Adrenal gland (tissue), 12 donors: ENCODE results near the gene PFKFB2. TPM values are rescaled to one million over a fixed set of nuclear protein-coding genes. Genes with fewer than 3 reads are reported as not detected.

Experiments
- DNase-seq, 7 donors: peaks; one replicate each; pipeline ENCODE4 v3.0.0-alpha.2; 2019 to 2020
- H3K27ac ChIP-seq, 5 donors: fragments of 200-600 bp; sonication (generic) in 4 of 5; 1 replicate in 3 of 5; 2 replicates in 2 of 5; pipeline versions ENCODE4 v1.5.1 to v1.8.0; 2016 to 2020; ENCODE audit warnings: mild to moderate bottlenecking in 1 of 5
- H3K27me3 ChIP-seq: fragments of 200-600 bp; 2 replicates; pipeline ENCODE4 v1.8.0; 2021
- H3K36me3 ChIP-seq, 2 donors: fragments of 200-600 bp; replicated peaks in 1 of 2; 1 replicate in 1 of 2; 2 replicates in 1 of 2; pipeline versions ENCODE4 v1.5.1 to v1.8.0; 2018 to 2022
- H3K4me1 ChIP-seq, 2 donors: fragments of 200-600 bp; replicated peaks in 1 of 2; 1 replicate in 1 of 2; 2 replicates in 1 of 2; pipeline versions ENCODE4 v1.5.1 to v1.8.0; 2018 to 2021
- H3K4me3 ChIP-seq, 4 donors: fragments of 200-600 bp; sonication (generic) in 3 of 4; one replicate each; pipeline ENCODE4 v1.5.1; 2016 to 2018
- H3K9me3 ChIP-seq, 3 donors: fragments of 200-600 bp; sonication (generic) in 1 of 3; replicated peaks in 1 of 3; 1 replicate in 2 of 3; 2 replicates in 1 of 3; pipeline versions ENCODE4 v1.5.1 to v1.8.0; 2016 to 2021
- CTCF ChIP-seq, 6 experiments: fragments of 450-650 bp in 4 of 6; fragments of 200-600 bp in 2 of 6; sonication (generic) in 1 of 6; IDR thresholded peaks; 1 replicate in 5 of 6; 2 replicates in 1 of 6; pipeline versions ENCODE4 v1.5.1 to v1.8.0; 2016 to 2021; ENCODE audit warnings: antibody characterized with exemption in 6 of 6, mild to moderate bottlenecking in 2 of 6, moderate library complexity in 1 of 6
- POLR2A ChIP-seq, 2 donors: fragments of 450-650 bp; IDR thresholded peaks; one replicate each; pipeline ENCODE4 v1.6.1; 2017; ENCODE audit warnings: antibody characterized with exemption in 2 of 2, mild to moderate bottlenecking in 2 of 2, moderate library complexity in 1 of 2
- WGBS, 4 donors: extraction: QIAGEN DNeasy Blood & Tissue Kit in 2 of 4; methylation state at CpG; one replicate each; pipeline versions ENCODE4 v1.1.5 to v1.1.7; 2013 to 2017; 5-methylcytosine and 5-hydroxymethylcytosine counted together
- intact Hi-C, 2 donors: fragments of 100-400 bp; cut with DNase I; formaldehyde crosslinking; loops; one replicate each; pipeline versions ENCODE4 v1.14.1 to v1.15.0; 2022 to 2023
- polyA plus RNA-seq, 3 donors: library from polyadenylated mRNA; stranded (reverse); fragments of 200-250 nt in 2 of 3; fragments of 350-450 nt in 1 of 3; fragmentation: Illumina TruSeq in 1 of 3; extraction: RNeasy Lipid Tissue Mini Kit (QIAGEN cat#74804) in 1 of 3; gene quantifications; one replicate each; pipeline ENCODE4 v1.2.3, GENCODE V29; 2013 to 2014
- total RNA-seq, 9 donors: library from RNA; depleted of rRNA in 4 of 9; stranded (reverse); fragments of >200 nt in 4 of 9; fragments of 120-200 nt in 1 of 9; fragmentation: NEBNext Ultra II Directional in 1 of 9; extraction: Animal tissue kit (Norgen Biotek cat#: 25700) in 1 of 9; gene quantifications; one replicate each; pipeline versions ENCODE4 v1.1.0 to v1.2.4, GENCODE V29; 2013 to 2023
- donor health status: healthy with polysubstance abuse.
- donor health status: Bipolar disorder and iron deficiency.
- donor health status: DM: yes; HTN: yes; CAD: no.
- donor health status: DM: no; HTN: no; CAD: no.
- donor health status: DM: no; HTN: no; CAD: no.
- donor health status: DM: yes; HTN: yes; CAD: no.

Gene PFKFB2
- total and polyA plus RNA-seq, 12 donors = 3.9 to 25.8 (median 13.5) TPM

GRCh38 chr1:207030522-207031009, 22.5 kb upstream of the PFKFB2 start:
- intact Hi-C loops = no loop called here
- Histone ChIP-seq H3K36me3 (no peaks in the 10 kb centered on the region), H3K27me3 (no peaks in the 10 kb centered on the region), H3K4me1 (peaks cover 18 to 26% of the 10 kb centered on the region in 2 donors), H3K4me3 (no peak overlapping the region), H3K27ac (no peak overlapping the region), H3K9me3 (no peaks in the 10 kb centered on the region)
- WGBS, 4 donors = 54 to 67% (median 65%) methylated on average over 5 of the region's 5 CpGs
- no peak for DNase-seq
- TF ChIP-seq CTCF (IDR thresholded peaks at IDR 0.05) (no peak), POLR2A (IDR thresholded peaks at IDR 0.05) (no peak)

DNA sequence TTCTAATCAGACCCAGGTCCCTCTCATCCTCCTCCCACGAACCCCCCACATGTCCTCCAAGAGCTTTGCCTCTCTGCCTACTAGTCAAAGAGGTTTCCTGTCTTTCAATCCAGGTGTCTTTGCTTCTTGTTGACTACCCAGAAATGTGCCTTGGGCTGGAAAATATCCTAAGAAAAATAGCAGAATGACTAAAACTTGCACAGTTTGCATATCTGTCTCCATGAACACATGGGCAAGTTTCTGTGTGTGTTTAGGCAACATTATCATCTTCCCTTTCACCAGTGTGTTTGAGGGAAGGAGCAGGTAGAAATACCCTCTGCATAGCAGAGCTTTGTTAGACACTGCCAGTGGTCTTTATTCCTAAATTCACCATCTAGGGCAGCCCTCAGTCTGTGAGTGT, 22.1 kb upstream of the PFKFB2 start:
- 46 to 82% (median 74%) methylated on average over 1 of the region's 1 CpG for WGBS, 4 donors

DNA sequence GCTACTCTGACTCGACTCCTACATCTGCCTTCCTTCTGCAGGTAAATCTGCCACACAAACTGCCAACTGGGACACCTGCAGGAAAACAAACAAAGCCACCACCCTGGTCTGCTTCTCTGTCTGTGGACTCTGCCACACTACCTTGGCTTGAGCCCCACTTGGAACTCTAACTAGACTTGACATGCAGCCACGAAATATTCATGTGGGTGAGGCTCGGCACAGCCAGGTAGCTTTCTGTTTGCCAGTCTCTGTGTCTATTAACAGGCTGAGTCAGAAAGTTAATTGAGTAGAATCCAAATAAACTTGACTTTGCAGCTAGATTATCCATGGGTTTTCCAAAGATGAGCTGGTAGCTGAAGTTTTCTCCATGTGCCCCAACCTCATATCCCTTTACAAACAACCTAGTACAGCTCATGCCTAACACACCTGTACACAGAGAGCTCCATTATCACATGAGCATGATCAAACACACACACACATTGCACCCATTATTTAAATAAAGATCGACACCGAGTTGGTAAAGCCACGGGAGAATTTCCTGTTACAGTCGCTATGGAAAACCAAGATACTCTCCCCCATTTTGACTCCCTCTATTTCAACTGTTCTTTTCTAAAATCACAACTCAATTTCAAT, 21.3 kb upstream of the PFKFB2 start:
- no peaks in the 10 kb centered on the region for H3K27me3 ChIP-seq
- H3K4me3 ChIP-seq = no peak overlapping the region

More for the DNA sequence above, 22.1 kb upstream of the PFKFB2 start:
- Histone ChIP-seq H3K36me3 (no peaks in the 10 kb centered on the region), H3K4me1 (peaks cover 13 to 21% of the 10 kb centered on the region in 2 donors), H3K9me3 (no peaks in the 10 kb centered on the region), H3K4me3 (no peak overlapping the region), H3K27me3 (no peaks in the 10 kb centered on the region), H3K27ac (no peak overlapping the region)
- no peak for TF ChIP-seq POLR2A (IDR thresholded peaks at IDR 0.05)
- no peak for TF ChIP-seq CTCF (IDR thresholded peaks at IDR 0.05)
- intact Hi-C loops = no loop called here
- DNase-seq = no peak

GRCh38 chr1:207032528-207033017, 20.5 kb upstream of the PFKFB2 start, which contains the start of gene C1orf116:
Gene C1orf116, minus strand, starts transcription at chr1:207032756. Its CDS starts 5,158 bp downstream, at chr1:207027598.
- Histone ChIP-seq H3K4me3 (no peak within 1 kb of the TSS), H3K36me3 (no peaks in the 10 kb centered on the region), H3K9me3 (no peaks in the 10 kb centered on the region), H3K4me1 (peaks cover 6 to 7% of the 10 kb centered on the region in 2 donors), H3K27me3 (no peaks in the 10 kb centered on the region), H3K27ac (peak within 1 kb of the TSS in 1 of 5 donors; percentile 7)
- whole genome bisulfite sequencing, 4 donors = 21 to 37% (median 26%) methylated on average over 1 of the region's 1 CpG
- TF ChIP-seq POLR2A (IDR thresholded peaks at IDR 0.05) (no peak), CTCF (IDR thresholded peaks at IDR 0.05) (no peak)
- DNase-seq = no peak
- intact Hi-C loops = no loop called here

More for the DNA sequence above, 21.3 kb upstream of the PFKFB2 start:
- WGBS, 4 donors = 77 to 88% (median 86%) methylated on average over 7 of the region's 7 CpGs
- H3K27ac ChIP-seq = no peak overlapping the region
- intact Hi-C loops = no loop called here
- H3K9me3 ChIP-seq = no peaks in the 10 kb centered on the region
- DNase-seq = no peak
- TF ChIP-seq CTCF (IDR thresholded peaks at IDR 0.05) (no peak), POLR2A (IDR thresholded peaks at IDR 0.05) (no peak)
- peaks cover 7 to 14% of the 10 kb centered on the region in 2 donors for H3K4me1 ChIP-seq
- H3K36me3 ChIP-seq = no peaks in the 10 kb centered on the region
